Breast epithelium (tissue), 3 donors: ENCODE data around the gene SLC35A3.
"Not testable (repeated sequence)": the region's sequence is repeated elsewhere in the genome, so short reads cannot be mapped to it uniquely, and the experiment has no call there.

ENCODE experiments used
- POLR2A ChIP-seq: fragments of 450-650 bp; IDR thresholded peaks from one replicate; pipeline ENCODE4 v1.6.1; 2016; ENCODE audit warnings: antibody characterized with exemption, mild to moderate bottlenecking, moderate library complexity
- TF ChIP-seq, protein P1 (sequence below), 3 donors: fragments of 450-650 bp; IDR thresholded peaks; one replicate each; pipeline ENCODE4 v1.5.1; 2016 to 2017; ENCODE audit warnings: antibody characterized with exemption in 3 of 3, mild to moderate bottlenecking in 3 of 3, moderate library complexity in 3 of 3

GRCh38 chr1:99972066-99972465 lies 2.3 kb downstream of the SLC35A3 start:
- TF ChIP-seq POLR2A, result not testable (repeated sequence)
- TF ChIP-seq, protein P1, sequence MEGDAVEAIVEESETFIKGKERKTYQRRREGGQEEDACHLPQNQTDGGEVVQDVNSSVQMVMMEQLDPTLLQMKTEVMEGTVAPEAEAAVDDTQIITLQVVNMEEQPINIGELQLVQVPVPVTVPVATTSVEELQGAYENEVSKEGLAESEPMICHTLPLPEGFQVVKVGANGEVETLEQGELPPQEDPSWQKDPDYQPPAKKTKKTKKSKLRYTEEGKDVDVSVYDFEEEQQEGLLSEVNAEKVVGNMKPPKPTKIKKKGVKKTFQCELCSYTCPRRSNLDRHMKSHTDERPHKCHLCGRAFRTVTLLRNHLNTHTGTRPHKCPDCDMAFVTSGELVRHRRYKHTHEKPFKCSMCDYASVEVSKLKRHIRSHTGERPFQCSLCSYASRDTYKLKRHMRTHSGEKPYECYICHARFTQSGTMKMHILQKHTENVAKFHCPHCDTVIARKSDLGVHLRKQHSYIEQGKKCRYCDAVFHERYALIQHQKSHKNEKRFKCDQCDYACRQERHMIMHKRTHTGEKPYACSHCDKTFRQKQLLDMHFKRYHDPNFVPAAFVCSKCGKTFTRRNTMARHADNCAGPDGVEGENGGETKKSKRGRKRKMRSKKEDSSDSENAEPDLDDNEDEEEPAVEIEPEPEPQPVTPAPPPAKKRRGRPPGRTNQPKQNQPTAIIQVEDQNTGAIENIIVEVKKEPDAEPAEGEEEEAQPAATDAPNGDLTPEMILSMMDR (IDR thresholded peaks at IDR 0.05), result not testable (repeated sequence)
